GM19468 (cell line): ENCODE results near the gene RHOG.
"Not testable (repeated sequence)": the region's sequence is repeated elsewhere in the genome, so short reads cannot be mapped to it uniquely, and the experiment has no call there.

Experiments used
- ATAC-seq: cut with Tn5 transposase; IDR thresholded peaks from one replicate; pipeline ENCODE4 v1.9.1; 2021; ENCODE audit warnings: mild to moderate bottlenecking, moderate library complexity, moderate number of reproducible peaks; ENCODE audit not compliant: unreplicated experiment; ENCODE audit errors: extremely low read depth

RHOG gene

GRCh38 chr11:3840870-3841425, at the start of gene RHOG:
Gene RHOG, minus strand, starts transcription at chr11:3840959. Its CDS starts 12,821 bp downstream, at chr11:3828138.
- peak; percentile 16 for ATAC-seq

DNA sequence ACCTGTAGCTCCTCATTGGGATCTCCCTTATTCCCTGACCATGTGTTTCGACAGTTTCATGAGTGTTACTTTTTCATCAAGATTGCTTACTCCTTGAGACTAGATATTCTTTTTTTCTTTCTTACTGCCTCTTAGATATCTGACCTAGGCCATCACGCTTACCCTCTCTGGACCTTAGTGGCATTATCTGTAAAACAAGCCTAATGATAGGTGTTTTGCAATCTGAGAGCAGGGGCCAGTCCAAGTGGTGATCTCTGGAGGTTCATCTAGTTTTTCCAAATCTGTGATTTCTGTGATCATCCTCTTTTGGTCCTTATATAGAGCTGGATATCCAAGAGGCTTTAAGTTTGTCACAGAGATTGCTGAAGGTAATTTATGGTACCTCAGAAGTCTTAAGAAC, 49.3 kb upstream of the RHOG start:
- ATAC-seq: no peak

- no peak for ATAC-seq
These were observed 48.1 kb upstream of the RHOG start for GRCh38 chr11:3888876-3889275.

DNA sequence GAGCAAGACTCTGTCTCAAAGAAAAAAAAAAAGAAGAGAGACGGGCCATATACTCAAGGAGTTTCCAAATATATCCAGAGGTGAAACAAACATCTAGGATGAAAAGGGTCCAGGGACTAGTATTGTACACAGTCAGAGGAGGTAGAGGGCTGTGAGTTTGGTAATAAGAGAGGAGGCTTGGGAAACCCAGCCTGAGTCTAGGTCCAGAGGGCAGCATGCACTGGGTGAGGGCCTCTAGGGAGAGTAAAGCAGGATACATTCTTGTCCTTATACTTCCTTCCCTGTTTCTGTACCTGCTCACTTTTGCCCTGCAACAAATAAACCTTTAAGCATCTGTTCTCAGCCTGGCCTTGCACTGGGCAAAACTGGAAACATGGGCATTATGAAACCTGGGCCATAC, 46.2 kb upstream of the RHOG start:
- no peak for ATAC-seq

GRCh38 chr11:3885855-3886254, 45.1 kb upstream of the RHOG start:
- ATAC-seq: no peak

DNA sequence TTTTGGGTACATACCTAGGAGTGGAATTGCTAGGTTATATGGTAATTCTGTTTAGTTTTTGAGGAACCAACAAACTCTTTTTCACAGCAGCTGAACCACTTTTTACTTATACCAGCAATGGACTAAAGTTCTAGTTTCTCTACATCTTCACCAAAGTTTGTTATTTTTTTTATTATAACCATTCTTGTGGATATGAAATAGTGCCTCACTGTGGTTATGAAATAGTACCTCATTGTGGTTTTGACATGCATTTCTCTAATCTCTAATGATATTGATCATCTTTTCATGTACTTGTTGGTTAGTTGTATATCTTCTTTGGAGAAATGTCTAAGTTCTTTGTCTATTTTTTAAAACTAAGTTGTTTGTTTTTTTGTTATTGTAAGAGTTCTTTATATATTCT, 41.9 kb upstream of the RHOG start:
- no peak for ATAC-seq

DNA sequence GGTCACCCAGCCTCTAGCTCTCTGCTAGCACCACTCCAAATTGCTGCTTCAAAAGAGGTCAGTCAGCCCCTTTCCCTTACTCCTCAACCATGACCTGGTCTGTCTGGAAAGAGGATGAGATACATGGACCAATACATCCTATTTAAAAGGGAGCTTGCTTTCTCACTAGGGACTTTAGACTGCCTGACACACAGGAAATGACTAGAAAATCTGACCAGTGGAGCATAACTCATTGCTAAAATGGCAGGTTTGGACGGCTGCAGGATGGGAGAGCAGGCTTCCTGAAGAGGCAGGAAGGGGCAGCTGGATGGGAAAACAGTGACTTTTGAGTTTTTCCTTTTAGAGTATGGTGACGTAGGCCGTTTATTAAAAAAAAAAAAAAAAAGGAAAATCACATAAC, 40.0 kb upstream of the RHOG start:
- ATAC-seq: peak; percentile 24

DNA sequence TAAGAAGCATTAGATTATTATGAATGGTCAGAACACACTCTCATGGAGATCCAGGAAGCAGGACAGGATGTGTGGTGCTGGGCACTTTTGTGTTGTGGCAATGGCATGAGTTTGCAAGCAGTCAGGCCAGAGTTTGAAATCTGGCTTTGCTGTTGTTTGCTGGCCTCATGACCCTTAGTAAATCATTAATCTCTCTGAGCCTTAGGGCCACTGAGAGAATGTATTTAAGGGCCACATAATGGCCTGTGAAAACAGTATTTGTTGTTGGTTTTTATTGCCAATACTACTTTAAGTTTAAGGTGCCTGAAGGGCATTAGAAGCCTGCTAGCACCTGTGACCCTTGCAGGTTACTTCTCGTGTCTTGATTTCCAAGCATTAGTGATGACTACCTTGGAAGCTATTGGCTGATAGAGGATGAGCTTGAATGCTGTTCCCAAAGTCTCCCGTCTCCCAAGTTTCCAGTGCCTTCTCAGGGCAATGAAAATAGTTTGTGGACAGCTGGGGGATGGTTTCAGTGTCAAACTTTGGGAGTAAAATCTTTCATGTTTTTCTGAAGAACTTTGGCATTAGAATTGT, 39.3 kb upstream of the RHOG start:
- peak; percentile 26 for ATAC-seq

DNA sequence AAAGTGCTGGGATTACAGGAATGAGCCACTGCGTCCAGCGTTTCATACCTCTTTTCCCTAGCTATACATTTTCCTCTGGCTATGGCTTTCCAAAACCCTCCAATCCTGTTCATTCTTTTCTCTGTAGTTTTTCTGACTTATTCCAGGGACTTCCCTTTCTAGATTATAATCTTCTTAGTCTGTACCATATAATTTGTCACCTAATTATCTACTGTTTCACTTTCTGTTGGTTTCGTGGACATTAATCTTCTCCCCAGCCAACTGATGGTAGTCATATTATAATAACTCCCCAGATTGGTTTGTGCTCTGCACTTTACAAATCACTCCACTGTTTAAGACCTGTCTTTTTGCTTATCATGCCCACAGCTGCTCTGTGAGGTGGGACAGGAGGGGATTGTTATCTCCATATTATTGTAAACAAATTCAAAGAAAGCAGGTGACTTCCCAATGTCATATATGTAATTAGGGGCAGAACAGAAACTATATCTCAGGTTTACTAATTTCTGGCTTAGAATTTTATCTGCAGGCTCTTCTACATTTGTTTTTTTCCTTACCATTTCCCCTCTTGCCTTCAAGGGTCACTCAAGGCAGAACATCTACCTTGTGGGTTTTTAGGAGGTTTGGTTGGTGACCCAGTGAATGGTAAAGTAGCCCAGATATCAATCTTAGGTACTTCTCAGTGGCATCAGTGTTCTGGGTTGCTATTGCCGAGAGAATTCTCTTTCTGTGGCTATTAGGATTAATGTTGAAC, 38.6 kb upstream of the RHOG start:
- no peak for ATAC-seq

DNA sequence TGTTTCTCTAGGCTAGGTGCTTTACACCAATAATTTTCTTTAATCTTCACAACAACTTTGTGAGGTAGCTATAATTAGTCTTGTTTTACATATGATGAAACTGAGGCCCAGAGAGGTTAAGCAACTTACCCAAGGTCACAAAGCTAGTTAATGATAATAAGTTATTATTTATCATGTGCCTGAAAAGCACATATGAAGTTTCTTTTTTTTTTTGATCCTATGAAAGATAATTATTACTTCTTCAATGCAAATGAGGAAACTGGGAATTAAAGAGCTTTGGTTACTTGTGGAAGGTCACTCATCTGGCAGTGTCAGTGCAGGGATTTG, 37.5 kb upstream of the RHOG start:
- ATAC-seq: no peak

- ATAC-seq: no peak
These were observed 36.9 kb upstream of the RHOG start for GRCh38 chr11:3877364-3878257.

DNA sequence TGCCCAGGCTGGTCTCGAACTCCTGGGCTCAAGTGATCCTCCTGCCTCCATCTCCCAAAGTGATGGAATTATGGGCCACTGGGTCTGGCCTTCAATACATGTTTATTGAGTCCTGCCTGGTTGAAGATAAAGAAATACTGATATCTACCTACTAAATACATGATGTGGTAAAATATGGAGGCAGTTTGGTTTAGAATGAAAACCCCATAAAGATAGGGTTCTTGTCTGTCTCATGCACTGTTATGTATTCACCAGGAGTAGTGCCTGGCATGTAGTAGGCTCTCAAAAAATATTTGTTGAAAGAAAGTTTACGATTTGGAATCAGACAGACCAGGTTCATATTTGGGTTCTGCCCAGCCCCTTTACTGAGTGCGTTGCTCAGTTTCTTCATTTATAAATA, 35.9 kb upstream of the RHOG start:
- no peak for ATAC-seq

- no peak for ATAC-seq
These were observed 33.1 kb upstream of the RHOG start for GRCh38 chr11:3873712-3874349.

- no peak for ATAC-seq
These were observed 26.7 kb upstream of the RHOG start for GRCh38 chr11:3867209-3868091.

DNA sequence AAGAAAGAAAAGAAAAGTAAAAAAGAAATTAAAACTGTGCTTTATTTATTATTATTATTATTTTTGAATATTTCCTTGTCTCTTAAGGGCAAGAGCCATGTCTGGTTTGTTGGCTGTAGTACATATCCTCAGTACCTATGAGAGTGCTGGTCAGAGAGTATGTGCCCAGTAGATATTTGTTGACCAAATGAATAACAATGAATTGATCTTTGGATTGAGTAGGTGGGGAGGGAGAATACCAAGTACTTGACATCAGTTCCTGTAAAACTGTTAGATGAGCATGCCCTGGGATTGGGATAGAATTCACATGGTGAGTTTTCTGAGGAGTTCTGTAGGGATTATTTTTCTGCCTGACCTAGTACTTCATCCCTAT, 26.1 kb upstream of the RHOG start:
- no peak for ATAC-seq

DNA sequence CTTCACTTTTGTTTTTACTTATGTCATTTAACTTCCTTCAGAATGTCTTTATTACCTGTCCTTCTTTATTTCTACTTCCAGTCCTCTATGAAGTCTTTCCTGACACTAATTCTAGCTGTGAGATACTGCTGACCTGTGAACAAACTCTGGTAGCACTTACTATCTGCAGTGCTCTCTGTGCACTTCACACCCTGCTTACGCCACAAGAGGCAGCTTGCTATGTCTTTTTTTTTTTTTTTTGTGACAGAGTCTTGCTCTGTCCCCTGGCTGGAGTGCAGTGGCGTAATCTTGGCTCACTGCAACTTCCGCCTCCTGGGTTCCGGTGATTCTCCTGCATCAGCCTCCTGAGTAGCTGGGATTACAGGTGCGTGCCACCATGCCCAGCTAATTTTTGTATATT, 25.4 kb upstream of the RHOG start:
- ATAC-seq: peak; percentile 47

DNA sequence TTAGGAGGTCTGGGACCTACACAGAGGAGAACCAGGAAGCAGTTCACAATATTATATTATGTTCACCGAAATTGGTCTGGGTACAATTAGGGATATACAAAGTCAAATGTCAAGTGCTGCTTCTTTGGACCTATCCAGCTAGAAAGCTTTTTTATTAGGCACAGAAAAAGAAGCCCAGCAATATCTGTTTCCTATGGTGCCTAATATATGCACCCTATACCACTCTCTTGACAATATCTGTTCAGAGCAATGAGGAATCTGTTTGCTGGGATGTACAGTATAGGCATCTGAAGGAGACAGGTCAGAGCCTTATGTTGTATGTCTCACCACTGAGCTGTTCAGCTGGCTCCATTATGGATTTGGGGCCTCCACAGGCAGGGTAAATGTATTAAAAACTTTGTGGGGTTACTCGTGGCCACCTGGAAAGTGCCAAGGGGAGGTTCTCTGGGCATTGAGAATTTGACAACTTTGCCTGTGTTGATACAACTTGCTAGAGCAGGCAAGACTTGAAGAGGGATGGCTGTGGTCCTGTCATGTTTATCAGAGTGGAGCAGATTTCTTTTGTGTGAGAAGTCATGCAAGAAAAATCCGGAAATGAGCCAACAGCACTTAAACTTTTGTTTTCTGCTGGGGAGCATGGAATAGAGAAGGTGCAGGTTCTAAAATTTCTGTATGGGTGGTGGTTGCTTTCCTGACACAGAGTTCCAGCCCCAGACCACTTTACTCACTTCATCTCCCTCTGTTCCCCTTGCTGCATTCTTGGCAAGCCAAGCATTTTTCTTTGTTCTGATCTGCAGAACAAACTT, 24.8 kb upstream of the RHOG start:
- no peak for ATAC-seq

DNA sequence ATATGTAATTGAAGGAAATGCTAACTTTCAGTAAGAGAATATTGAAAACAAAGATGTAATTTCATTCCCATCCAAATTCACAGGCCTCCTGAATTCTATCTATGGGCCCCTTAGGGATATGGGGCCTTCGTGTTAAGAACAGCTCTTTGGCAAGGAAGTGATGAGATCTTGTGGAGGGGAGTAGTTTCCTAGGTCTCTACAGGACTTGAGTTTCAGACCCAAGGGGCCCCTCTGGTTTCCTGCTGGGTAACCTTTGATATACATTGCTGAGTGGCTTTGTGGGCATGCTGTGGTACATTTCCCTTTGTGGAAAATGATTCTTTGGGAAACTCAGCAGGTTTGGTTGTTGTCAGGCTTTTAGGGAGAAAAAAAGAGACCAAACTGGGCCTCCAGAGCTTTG, 20.9 kb upstream of the RHOG start:
- no peak for ATAC-seq

DNA sequence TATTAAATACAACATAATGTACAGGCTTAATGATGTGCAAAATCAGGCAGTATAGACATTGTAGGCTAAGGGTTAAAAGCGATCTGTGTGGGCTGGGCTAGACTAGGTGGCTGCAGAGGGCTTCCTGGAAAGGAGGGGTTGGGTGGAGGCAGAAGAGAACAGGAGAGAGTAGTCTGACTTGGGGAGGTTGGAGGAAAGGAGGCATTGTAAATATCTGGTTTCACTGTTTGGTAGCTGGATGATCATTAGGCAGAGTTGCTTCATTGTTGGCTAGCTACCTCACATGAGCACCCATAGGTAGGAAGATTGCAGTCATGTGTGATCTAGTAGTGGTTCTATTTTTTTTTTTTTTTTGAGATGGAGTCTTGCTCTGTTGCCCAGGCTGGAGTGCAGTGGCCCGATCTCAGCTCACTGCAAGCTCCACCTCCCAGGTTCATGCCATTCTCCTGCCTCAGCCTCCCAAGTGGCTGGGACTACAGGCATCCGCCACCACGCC, 20.2 kb upstream of the RHOG start:
- ATAC-seq: not testable (repeated sequence)
